IMR-90 (cell line): ENCODE measurements around the gene LRRC56.

ENCODE experiments used
- POLR2A ChIP-seq: IDR thresholded peaks from 2 replicates; pipeline ENCODE4 v1.6.1; 2012; ENCODE audit warnings: mild to moderate bottlenecking, low read depth, low read length
- RAD21 ChIP-seq: IDR thresholded peaks from 2 replicates; pipeline ENCODE4 v1.6.1; 2012; ENCODE audit warnings: low read length, improper control_type of control experiment
- SMC3 ChIP-seq: fragments of 150-350 bp; IDR thresholded peaks from 2 replicates; pipeline ENCODE4 v1.6.1; 2016; ENCODE audit warnings: low read depth, mild to moderate bottlenecking, antibody characterized with exemption, low read length, moderate library complexity
- TF ChIP-seq, protein P1 (sequence below): conservative IDR thresholded peaks from 2 replicates; pipeline ENCODE4 v1.5.1; 2012; ENCODE audit warnings: mild to moderate bottlenecking, low read depth, low read length, improper control_type of control experiment

DNA sequence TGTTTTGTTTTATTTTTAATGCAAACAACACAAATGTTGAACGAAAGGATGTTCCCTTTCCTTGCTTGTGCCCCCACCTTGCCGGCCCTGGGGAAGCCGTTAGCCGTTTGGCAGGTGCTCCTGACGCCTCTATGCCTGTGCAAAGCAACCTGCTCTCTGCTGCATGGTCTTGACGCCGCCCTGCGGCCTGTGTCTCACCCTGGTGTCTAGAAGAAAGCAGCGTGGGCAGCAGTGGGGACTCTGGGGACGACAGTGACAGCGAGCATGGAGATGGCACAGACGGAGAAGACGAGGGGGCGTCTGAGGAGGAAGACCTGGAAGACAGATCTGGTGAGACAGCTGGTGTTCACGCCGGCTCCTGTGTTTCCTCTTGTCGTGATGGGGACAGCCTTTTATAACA, 44.4 kb downstream of the LRRC56 start:
- TF ChIP-seq, protein P1, sequence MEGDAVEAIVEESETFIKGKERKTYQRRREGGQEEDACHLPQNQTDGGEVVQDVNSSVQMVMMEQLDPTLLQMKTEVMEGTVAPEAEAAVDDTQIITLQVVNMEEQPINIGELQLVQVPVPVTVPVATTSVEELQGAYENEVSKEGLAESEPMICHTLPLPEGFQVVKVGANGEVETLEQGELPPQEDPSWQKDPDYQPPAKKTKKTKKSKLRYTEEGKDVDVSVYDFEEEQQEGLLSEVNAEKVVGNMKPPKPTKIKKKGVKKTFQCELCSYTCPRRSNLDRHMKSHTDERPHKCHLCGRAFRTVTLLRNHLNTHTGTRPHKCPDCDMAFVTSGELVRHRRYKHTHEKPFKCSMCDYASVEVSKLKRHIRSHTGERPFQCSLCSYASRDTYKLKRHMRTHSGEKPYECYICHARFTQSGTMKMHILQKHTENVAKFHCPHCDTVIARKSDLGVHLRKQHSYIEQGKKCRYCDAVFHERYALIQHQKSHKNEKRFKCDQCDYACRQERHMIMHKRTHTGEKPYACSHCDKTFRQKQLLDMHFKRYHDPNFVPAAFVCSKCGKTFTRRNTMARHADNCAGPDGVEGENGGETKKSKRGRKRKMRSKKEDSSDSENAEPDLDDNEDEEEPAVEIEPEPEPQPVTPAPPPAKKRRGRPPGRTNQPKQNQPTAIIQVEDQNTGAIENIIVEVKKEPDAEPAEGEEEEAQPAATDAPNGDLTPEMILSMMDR = no peak
- TF ChIP-seq RAD21 (no peak), SMC3 (no peak), POLR2A (no peak)
